ENCODE results near the gene SAFB. TPM values are rescaled to one million over a fixed set of nuclear protein-coding genes. Genes with fewer than 3 reads are reported as not detected.
A peak's percentile ranks its signal among the peaks of the same experiment; 100 is the strongest.

The SAFB gene
- 100 to 1,000 TPM in 1 of 2 donors, 10 to 100 TPM in 1; 49.8 to 244 TPM for total RNA-seq

- Histone ChIP-seq H3K27ac (peak within 1 kb of the TSS; percentile 87 to 96 (median 95)), H3K9me3 (no peaks in the 10 kb centered on the region), H3K36me3 (replicated peaks in 1 of 2; ENCODE audit: insufficient read depth in 1 of 2, low read depth in 2 of 2) (peaks cover 1 to 4% of the 10 kb centered on the region in 2 donors), H3K4me1 (peaks cover 64% of the 10 kb centered on the region), H3K4me3 (peak within 1 kb of the TSS; percentile 96 to 97), H3K27me3 (no peaks in the 10 kb centered on the region)
- ATAC-seq (peak; percentile 97), DNase-seq (peak; percentile 99 to 100 (median 100))
- intact Hi-C loops (cut with DNase I) = no loop called here
- TF ChIP-seq CTCF (IDR thresholded peaks at IDR 0.05) (no peak), POLR2A (IDR thresholded peaks at IDR 0.05) (peak; percentile 89 to 96 (median 95))
- 0% methylated on average over 7 to 116 of the region's 116 CpGs for WGBS, 2 donors
These were observed at the start of gene SAFB, which contains the start of gene SAFB2 for GRCh38 chr19:5622465-5623396. Gene SAFB, plus strand, starts transcription at chr19:5623083. Its CDS starts 123 bp downstream, at chr19:5623206. Gene SAFB2, minus strand, starts transcription at chr19:5622776. Its CDS starts 61 bp downstream, at chr19:5622715.

DNA sequence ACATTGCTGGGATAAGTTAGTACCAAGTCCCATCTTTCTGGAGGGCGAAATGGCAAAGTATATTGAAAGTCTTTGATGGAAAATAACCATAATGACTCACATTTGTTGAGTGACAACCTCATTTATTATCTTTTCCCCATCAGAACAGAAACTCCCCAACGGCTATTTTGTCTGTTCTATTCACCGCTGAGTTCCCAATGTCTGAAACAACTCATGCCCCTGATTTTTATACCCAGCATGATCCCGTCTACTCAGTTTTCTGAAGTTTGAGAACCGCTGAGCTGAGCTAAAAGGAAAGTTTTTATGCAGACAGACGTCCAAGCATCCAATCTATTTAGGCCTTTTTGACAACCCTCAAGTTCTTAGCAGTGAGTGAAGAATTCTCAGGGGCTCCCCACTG, 47.3 kb upstream of the SAFB start:
- Histone ChIP-seq H3K4me3 (no peak overlapping the region), H3K27ac (no peak overlapping the region), H3K27me3 (no peaks in the 10 kb centered on the region), H3K9me3 (no peaks in the 10 kb centered on the region), H3K4me1 (peaks cover 5% of the 10 kb centered on the region), H3K36me3 (replicated peaks in 1 of 2; ENCODE audit: insufficient read depth in 1 of 2, low read depth in 2 of 2) (no peaks in the 10 kb centered on the region)
- no peak for DNase-seq
- WGBS, 2 donors = 90% methylated on average over 6 of the region's 6 CpGs
- intact Hi-C loops (cut with DNase I) = no loop called here
- ATAC-seq = no peak
- TF ChIP-seq POLR2A (IDR thresholded peaks at IDR 0.05) (no peak), CTCF (IDR thresholded peaks at IDR 0.05) (no peak)

- Histone ChIP-seq H3K9me3 (no peaks in the 10 kb centered on the region), H3K27ac (no peak overlapping the region), H3K4me1 (peaks cover 5% of the 10 kb centered on the region), H3K4me3 (no peak overlapping the region), H3K27me3 (no peaks in the 10 kb centered on the region), H3K36me3 (replicated peaks in 1 of 2; ENCODE audit: insufficient read depth in 1 of 2, low read depth in 2 of 2) (no peaks in the 10 kb centered on the region)
- ATAC-seq (peak; percentile 75), DNase-seq (peak; percentile 63 to 75 (median 69))
- TF ChIP-seq CTCF (IDR thresholded peaks at IDR 0.05) = peak; percentile 85 to 99 (median 93)
- no peak for TF ChIP-seq POLR2A (IDR thresholded peaks at IDR 0.05)
- WGBS, 2 donors = 19 to 26% methylated on average over 12 to 28 of the region's 28 CpGs
- intact Hi-C loops (cut with DNase I) = no loop called here
These were observed 44.6 kb upstream of the SAFB start for GRCh38 chr19:5578097-5578846.

- intact Hi-C loops (cut with DNase I) = no loop called here
- H3K27me3 ChIP-seq = no peaks in the 10 kb centered on the region
- H3K36me3 ChIP-seq (replicated peaks in 1 of 2; ENCODE audit: insufficient read depth in 1 of 2, low read depth in 2 of 2) = no peaks in the 10 kb centered on the region
- no peaks in the 10 kb centered on the region for H3K9me3 ChIP-seq
- TF ChIP-seq POLR2A (IDR thresholded peaks at IDR 0.05) (no peak), CTCF (IDR thresholded peaks at IDR 0.05) (no peak)
- ATAC-seq (no peak), DNase-seq (no peak)
- H3K27ac ChIP-seq = no peak overlapping the region
- peaks cover 5% of the 10 kb centered on the region for H3K4me1 ChIP-seq
- 80 to 100% methylated on average over 2 to 6 of the region's 6 CpGs for WGBS, 2 donors
- H3K4me3 ChIP-seq = no peak overlapping the region
These were observed 43.6 kb upstream of the SAFB start for GRCh38 chr19:5579286-5579685.

Measured in body of pancreas (tissue), 4 donors.